ENCODE results near the gene DPP6.

DPP6 gene

DNA sequence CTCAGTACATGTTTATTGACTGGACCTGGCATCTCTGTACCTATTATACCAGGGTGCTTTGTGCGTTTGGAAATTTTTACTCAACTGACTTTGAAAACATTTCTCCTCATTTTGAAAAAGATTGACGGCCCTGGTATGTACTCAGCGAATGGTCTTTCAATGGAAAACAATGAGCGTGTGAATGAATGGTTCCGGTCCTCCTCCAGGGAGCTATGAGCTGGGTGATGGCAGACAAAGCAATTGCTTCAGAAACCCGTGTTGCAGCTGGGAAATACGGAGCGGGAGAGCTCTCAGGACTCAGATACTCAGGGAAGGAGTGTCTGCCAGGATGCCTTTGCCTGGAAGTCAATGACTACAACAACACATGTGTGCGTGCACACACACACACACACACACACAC is 824.8 kb downstream of the DPP6 start:
- no peak for DNase-seq (ENCODE audit: low read depth in 2 of 2)

DNA sequence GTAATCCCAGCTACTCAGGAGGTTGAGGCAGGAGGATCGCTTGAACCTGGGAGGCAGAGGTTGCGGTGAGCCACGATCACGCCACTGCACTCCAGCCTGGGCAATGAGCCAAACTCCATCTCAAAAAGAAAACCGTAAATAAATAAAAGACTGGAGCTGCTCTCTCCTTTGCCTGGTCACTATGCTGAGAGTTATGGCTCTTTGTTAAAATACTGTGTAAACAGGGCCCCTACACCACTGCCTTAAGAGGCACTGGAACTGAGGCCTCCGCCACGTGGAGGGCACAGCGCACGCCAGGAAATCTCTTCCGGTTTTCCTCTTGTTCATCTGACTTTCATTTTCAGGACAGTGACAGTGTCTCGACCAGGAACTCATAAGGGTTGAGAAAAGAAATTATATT is 827.4 kb downstream of the DPP6 start:
- no peak for DNase-seq (ENCODE audit: low read depth in 2 of 2)

DNA sequence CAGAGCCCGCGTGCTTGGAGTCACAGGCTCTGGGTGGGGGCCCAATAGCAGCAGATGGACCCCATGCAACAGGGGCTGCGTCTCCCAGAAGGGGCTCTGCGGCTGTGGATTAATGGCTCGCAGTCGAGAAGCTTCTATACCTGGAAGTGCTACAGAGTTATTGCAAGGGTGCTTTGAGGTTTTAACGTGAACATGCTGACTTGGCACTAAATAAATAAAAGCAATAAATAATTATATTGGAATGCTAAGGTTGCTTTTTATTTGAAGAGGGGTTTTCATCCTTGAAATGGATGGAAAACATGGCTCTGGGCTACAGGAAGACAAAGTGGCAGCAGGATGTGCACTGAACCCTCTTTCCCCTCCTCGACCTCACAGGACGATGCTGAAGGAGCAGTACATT is 828.3 kb downstream of the DPP6 start:
- DNase-seq (ENCODE audit: low read depth in 2 of 2) = no peak

DNA sequence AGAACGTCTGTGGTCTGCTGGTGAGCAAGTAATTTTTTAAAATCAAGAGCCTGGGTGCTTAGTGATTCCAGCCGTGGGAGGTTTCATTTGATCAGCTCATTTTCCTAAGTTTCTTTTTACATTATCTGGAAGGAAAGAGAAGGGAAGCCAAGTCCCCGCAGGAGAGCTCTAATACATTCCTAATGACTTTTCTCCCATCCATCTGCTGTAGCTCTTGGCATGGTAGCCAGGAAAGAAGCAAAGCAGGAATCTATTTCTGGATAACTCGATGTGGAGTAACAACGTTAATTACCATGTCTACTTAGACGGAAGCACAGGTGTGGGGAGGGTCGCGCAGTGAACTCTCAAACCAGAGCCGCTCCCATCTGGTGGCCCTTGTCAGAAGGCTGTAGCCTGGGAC is 828.8 kb downstream of the DPP6 start:
- DNase-seq (ENCODE audit: low read depth in 2 of 2) = no peak

DNA sequence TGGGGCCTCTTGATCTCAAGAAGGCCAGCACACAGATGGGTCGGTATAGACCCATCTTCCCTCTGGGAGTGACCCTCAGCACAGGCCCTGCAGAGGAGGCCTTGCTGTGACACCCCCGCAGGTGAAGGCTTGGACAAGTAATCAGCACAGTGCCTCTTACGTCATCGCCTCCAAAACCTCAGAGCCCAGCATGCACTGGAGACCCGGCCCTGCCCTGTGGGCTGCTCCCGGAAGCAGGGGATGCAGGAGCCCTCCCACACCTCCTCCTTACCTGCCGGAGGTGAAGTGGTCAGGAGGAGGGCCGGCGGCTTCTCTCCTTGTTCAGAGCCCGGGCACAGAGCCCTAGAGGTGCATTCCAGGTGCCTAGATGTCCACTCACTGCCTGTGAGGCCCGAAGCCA is 829.3 kb downstream of the DPP6 start:
- DNase-seq (ENCODE audit: low read depth in 2 of 2) = no peak

DNA sequence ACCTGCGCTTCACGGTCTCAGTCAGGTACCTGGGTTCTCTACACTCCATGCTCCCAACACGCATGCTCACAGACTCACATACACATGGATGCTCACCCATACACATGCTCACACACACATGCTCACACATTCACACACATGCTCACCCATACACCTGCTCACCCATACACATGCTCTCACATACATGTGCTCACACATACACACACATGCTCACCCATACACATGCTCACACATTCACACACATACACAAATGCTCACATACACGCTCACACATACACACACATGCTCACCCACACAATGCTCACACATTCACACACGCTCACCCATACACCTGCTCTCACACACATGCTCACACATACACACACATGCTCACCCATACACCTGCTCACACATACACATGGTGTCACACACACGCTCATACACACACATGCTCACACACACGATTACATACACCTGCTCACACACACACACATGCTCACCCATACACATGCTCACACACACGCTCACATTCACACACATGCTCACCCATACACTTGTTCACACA is 830.8 kb downstream of the DPP6 start:
- DNase-seq (ENCODE audit: low read depth in 2 of 2) = no peak

DNA sequence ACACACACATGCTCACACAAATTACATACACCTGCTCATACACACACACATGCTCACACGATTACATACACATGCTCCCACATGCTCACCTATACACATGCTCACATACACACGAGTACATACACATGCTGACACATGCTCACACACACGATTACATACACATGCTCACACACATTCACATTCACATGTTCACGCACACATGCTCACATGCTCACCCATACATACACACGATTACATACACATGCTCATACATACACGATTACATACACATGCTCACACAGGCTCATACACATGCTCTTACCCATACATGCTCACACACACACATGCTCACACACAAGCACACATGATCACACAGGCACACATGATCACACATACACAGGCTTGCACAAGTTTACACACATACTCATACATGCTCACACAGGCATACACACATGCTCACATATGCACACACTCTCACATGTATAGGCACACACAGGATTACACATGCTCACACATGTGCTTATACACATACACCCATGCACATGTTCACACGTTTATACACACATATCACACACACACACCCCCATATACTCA is 832.2 kb downstream of the DPP6 start:
- DNase-seq (ENCODE audit: low read depth in 2 of 2) = no peak

DNA sequence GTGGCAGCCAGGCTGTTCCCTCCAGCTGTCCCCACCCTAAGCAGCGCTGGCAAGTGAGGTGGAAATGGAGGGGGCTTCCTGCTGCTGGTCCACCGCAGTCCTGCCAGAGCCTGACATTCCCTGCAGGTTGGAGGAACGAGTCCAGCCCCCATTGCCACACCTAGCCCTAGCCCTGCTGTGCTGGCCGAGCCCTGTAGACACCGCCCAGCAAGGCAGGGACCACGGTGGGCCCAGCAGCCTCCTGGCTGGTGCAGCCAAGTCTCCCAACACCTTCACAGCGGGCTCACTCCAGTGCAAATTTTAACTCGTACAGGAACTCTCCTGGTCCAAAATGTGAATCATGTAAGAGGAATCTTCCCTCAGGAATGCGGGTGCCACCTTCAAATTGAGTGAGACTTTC is 834.4 kb downstream of the DPP6 start:
- DNase-seq (ENCODE audit: low read depth in 2 of 2) = no peak

DNA sequence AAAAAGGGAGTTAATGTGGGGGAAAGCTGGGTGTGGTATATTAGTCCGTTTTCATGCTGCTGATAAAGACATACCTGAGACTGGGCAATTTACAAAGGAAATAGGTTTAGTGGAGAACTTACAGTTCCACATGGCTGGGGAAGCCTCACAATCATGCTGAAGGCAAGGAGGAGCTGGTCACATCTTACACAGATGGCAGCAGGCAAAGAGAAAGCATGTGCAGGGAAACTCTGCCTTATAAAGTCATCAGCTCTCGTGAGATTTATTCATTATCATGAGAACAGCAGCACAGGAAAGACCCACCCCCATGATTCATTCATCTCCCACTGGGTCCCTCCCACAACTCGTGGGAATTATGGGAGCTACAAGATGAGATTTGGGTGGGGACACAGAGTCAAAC is 836.5 kb downstream of the DPP6 start:
- DNase-seq (ENCODE audit: low read depth in 2 of 2) = no peak

DNA sequence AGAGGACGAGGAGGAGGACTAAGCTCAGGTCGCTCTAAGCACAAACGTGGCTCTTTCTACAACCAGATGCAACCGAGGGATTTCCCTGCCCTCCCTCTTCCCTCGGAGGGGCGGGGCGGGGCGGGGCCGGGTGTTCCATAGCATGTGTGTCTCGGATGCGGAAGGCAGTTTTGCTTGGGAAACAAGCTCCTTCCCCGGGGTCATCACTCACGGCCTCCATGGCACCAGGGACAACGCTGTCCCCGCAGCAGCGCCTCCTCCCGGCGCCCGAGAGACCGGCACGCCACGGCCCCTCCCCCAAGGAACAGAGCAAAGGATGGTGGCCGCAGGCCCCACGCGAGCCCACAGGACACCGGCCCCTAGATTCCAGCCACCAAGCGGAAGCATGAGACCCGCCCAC is 840.3 kb downstream of the DPP6 start:
- DNase-seq (ENCODE audit: low read depth in 2 of 2) = no peak

DNA sequence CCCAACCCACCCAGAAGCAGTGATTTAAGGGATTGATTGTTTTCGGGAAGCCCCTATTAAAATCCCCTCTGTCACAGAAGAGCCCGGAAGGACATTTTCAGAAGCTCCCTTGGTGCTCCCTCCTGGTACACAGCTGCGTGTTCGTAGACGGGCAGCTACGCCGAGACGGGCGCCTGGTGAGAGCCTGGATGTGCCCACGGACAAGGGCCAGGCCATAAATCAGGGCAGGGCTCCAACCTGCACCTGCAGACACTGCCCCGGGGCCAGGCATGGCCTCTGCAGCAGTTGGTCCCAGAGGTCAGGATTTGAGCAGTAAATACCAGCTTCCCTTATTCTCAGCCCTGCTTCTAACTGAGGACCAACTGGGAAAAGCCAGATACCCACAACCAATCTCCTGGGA is 843.9 kb downstream of the DPP6 start:
- no peak for DNase-seq (ENCODE audit: low read depth in 2 of 2)

DNA sequence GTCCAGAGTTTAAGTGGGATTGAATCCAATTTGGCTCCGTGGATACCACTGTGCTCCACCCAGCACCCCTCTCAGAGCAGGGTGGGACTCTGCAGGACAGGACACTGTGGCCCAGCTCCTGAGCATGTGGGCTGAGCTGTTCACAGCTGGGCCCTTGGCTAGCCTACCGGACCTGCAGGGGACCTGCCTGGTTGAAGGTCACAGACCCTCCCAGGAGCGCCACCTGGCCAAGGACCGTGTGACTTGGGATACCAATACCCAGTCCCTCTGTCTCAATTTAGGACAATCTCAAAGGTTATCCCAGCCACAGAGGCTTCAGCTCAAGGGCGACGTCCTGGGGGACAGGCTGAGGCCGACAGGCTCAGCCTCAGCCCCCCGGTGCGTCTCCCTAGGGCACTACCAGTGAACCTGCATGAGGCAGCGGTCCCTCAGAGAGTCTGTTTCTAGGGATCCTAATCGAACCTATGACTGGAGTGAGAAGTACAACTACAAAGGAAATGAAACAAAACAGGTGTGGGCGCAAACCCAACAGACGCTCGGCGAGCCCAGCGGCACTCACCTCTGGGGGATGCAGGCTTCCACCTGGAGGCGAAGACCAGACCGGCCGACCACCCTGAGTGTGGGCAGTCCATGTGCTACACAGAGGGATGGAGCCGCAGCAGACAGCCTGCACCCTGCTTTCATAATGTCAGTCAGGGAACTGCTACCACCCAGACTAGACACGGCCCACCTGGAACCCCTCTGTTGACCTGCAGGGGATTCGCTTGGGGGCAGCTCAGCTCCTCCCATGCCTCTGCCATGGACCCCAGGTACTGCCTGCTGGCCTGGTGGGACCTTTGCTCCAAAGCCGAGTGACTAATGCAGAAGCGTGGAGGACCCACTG is 847.0 kb downstream of the DPP6 start:
- DNase-seq (ENCODE audit: low read depth in 2 of 2) = no peak

DNA sequence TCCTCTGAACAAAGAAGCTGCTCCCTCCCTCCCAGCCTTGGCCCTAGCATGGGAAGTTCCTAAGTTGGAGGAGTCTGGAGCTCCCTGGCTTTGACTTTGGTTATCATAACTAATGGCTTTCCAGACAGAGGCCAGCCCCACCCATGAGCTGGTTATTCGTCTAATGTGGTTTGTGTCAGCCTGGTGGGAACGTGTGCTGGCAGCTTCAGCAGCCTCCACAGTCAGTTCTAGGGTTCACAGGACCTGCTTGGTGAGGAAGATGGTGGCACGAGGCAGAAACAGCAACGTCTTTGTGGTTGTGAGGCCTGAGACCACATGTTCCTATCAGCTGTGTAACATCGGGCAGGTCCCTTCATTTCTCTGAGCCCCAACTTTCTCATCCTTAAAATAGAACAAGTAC is 847.7 kb downstream of the DPP6 start:
- DNase-seq (ENCODE audit: low read depth in 2 of 2) = no peak

DNA sequence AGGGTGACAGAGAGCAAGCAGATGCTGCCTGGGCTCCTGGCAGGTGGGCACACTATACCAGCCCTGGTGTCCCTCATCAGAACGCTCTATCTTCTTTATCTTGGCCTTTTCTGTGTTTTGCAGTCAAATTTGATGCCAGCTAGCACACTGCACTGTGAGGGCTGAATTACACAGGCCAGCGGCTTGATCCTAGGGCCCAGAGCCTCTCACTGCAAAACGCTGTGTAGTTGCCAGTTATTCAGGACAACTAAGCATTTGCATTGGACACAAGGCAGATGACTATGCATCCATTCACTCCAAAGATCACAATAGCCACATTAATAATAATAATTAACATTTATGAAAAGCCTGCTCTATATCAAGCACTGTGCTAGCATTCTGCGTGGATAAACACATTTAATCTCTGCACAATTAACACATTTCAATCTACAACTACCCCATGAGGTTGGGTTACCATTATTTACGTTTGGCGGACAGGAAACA is 850.4 kb downstream of the DPP6 start:
- DNase-seq (ENCODE audit: low read depth in 2 of 2) = no peak

DNA sequence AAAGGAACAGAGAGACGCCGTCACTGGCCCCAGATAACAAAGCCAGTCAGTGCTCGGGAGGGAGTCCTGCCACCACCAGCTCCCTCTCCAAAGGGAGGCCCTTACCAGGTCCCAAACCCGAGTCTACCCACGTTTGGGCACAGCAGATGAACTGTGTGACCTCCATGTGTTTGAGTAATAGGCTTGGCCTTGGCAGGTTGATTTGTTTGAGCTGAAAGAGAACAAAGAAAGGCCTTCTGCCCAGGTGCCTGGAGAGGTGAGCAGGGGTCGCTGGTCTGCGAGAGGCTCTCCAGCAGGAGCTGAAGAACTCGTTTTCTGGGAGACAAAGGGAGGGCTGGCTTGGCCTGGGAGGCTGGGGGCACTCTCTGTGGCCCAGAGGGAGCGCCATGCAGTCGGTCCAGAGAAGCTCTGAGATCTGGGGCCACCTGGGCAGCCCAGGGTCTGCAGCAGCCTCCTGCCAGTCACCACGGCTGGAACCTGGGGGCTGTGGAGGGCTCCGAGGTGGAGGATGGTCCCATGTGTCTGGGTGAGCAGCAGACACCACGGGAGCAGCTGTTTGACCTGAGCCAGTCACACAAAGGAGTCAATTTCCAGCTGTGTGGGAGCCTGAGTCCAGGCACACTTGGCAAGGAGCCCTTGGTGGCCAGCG is 851.0 kb downstream of the DPP6 start:
- no peak for DNase-seq (ENCODE audit: low read depth in 2 of 2)

DNA sequence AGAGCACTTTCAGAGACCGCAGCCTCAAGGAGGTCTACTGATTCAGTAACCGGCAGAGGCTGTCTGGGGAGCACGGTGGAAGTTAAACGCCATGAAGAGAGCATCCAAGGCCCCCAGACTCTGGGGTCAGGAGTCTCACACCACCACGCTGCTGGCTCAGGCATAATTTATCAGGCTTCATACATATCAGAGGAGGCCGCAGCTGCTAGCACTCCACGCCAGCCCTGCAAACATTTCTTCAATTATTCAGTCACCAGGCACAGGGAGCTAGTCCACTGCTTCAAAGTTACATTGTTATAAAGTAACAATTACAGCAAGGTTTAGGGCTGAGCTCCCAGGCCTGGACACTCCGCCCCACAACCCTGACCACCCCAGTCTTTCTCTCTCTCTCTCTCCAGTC is 852.9 kb downstream of the DPP6 start:
- DNase-seq (ENCODE audit: low read depth in 2 of 2) = no peak

DNA sequence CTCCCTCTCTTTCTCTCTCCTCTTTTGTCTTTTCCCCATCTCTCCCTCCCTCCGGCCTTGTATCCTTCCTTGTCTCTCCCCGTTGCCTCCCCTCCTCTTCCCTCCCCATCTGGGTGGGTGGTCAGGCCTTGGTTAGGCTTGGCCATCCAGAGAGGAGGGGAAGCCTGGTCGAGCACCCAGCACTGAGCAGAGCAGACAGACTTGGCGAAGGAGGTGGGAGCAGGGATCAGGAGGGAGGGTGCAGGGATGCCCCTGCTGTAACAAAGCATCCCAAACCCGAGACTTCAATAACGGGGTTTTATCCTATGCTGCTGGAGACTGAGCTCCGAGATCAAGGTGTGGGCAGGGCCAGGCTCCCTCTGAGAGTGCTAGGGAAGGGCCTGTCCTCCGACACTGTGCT is 853.4 kb downstream of the DPP6 start:
- DNase-seq (ENCODE audit: low read depth in 2 of 2) = no peak

DNA sequence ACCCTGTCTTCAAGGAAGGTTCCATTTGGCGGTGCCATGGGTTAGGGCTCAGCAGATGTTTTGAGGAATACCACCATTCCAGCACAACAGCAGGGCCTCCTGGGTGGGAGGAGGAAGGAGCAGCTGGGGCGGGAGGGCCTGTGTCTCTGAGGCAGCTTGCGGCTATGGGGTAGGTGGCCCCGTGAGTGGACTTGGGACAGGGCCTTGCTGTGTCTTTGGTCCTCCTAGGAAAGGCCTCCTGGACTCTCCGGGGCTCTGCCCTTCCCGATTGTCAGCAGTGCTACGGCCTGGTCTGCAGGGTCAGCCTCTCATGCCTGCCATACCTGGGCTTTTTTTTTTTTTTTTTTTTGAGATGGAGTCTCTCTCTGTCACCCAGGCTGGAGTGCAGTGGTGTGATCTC is 854.0 kb downstream of the DPP6 start:
- DNase-seq (ENCODE audit: low read depth in 2 of 2) = no peak

DNA sequence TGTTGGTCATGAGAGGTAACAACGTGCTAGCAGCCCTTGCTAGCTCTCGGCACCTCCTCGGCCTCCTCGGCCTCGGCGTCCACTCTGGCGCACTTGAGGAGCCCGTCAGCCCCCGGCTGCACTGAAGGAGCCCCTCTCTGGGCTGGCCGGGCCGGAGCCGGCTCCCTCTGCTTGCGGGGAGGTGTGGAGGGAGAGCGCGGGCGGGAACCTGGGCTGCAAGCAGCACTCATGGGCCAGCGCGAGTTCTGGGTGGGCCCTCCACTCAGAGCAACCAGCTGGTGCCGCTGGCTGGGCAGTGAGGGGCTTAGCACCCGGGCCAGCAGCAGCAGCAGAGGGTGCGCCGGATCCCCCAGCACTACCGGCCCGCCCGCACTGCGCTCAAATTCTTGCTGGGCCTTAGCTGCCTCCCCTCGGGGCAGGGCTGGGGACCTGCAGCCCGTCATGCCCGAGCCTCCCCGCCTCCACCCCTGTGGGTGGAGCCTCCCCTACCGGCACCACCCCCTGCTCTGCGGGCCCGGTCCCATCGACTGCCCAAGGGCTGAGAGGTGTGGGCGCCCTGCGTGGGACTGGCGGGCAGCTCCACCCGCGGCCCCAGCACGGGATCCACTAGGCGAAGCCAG is 854.6 kb downstream of the DPP6 start:
- DNase-seq (ENCODE audit: low read depth in 2 of 2) = no peak

DNA sequence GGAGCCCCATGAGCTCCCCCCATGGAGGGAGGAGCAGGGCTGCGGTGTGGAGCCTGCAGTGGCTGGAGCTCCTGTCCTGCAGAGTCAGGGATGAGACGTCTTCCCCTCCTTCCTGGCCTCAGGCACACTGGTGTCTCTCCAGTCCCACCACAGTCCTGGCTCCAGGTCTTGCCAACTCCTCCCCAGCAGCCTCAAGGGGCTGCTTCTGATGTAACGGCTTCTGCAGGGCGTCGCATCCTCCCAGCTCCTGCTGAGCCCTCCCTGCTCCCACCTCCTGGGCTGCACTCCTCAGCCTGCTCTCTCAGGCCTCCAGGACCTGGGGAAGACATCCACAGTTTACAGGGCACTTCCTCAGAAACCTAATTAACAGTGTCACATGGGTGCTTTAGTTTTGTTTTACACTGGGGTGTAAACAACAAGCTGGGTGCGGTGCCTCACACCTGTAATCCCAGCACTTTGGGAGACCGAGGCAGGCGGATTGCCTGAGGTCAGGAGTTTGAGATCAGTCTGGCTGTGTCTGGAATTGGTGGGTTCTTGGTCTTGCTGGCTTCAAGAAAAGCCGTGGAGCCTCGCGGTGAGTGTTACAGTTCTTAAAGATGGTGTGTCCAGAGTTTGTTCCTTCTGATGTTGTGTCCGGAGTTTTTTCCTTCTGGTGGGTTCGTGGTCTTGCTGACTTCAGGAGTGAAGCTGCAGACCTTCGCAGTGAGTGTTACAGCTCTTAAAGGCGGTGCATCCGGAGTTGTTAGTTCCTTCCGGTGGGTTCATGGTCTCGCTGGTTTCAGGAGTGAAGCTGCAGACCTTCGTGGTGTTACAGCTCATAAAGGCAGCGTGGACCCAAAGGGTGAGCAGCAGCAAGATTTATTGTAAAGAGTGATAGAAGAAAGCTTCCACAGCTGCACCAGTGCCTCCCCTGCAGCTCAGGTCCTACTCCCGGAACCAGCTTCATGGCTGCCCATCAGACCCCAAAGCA is 855.7 kb downstream of the DPP6 start:
- DNase-seq (ENCODE audit: low read depth in 2 of 2) = no peak

Data from stimulated activated CD4-positive, alpha-beta T cell treated with anti-CD3 and anti-CD28 coated beads, Interleukin-1b, Interleukin-23, amount 100 ng/mL, for 4 hours (primary cell).